Stimulated activated CD8-positive, alpha-beta memory T cell treated with anti-CD3 and anti-CD28 coated beads, Interleukin-7, amount 100 ng/mL, for 48 hours (primary cell): Measurements from ENCODE around the gene CRTC3.
"Not testable (repeated sequence)": the region's sequence is repeated elsewhere in the genome, so short reads cannot be mapped to it uniquely, and the experiment has no call there.

Experiments
- DNase-seq, 2 donors: peaks; one replicate each; pipeline ENCODE4 v3.0.0-alpha.2; 2020; ENCODE audit warnings: low read depth in 1 of 2; ENCODE audit errors: extremely low read depth in 1 of 2

Gene CRTC3

GRCh38 chr15:90529371-90530249 is at the start of gene CRTC3:
Gene CRTC3 (plus strand): TSS chr15:90529923. CDS start chr15:90530072, 149 bp downstream.
- DNase-seq = peak in 1 of 2 donors; percentile 32

- DNase-seq = peak; percentile 8 to 15
Observed at GRCh38 chr15:90481023-90481422, 48.7 kb upstream of the CRTC3 start.

GRCh38 chr15:90482124-90483011 is 47.4 kb upstream of the CRTC3 start:
- no peak for DNase-seq

GRCh38 chr15:90483012-90483307 is 46.8 kb upstream of the CRTC3 start:
- DNase-seq = no peak

- DNase-seq = no peak
Observed at GRCh38 chr15:90483637-90484036, 46.1 kb upstream of the CRTC3 start.

- DNase-seq = no peak
Observed at GRCh38 chr15:90487186-90487585, 42.5 kb upstream of the CRTC3 start.

GRCh38 chr15:90489514-90489913 is 40.2 kb upstream of the CRTC3 start:
- no peak for DNase-seq

GRCh38 chr15:90489944-90490343 is 39.8 kb upstream of the CRTC3 start:
- DNase-seq = no peak

GRCh38 chr15:90493647-90494046 is 36.1 kb upstream of the CRTC3 start:
- DNase-seq = no peak

- DNase-seq = no peak
Observed at GRCh38 chr15:90495067-90495466, 34.7 kb upstream of the CRTC3 start.

- no peak for DNase-seq
Observed at GRCh38 chr15:90496791-90497190, 32.9 kb upstream of the CRTC3 start.

- DNase-seq = no peak
Observed at GRCh38 chr15:90497376-90497775, 32.3 kb upstream of the CRTC3 start.

GRCh38 chr15:90497912-90498311 is 31.8 kb upstream of the CRTC3 start:
- DNase-seq = no peak

GRCh38 chr15:90500171-90500570 is 29.6 kb upstream of the CRTC3 start:
- no peak for DNase-seq

GRCh38 chr15:90501898-90502297 is 27.8 kb upstream of the CRTC3 start:
- no peak for DNase-seq

GRCh38 chr15:90510781-90511180 is 18.9 kb upstream of the CRTC3 start:
- DNase-seq = not testable (repeated sequence)

- DNase-seq = not testable (repeated sequence)
Observed at GRCh38 chr15:90511211-90511618, 18.5 kb upstream of the CRTC3 start.

GRCh38 chr15:90512276-90512675 is 17.4 kb upstream of the CRTC3 start:
- DNase-seq = no peak

- DNase-seq = no peak
Observed at GRCh38 chr15:90512981-90513380, 16.7 kb upstream of the CRTC3 start.

GRCh38 chr15:90513448-90513847 is 16.3 kb upstream of the CRTC3 start:
- no peak for DNase-seq

GRCh38 chr15:90513893-90514292 is 15.8 kb upstream of the CRTC3 start:
- DNase-seq = not testable (repeated sequence)

GRCh38 chr15:90519688-90520087 is 10.0 kb upstream of the CRTC3 start:
- DNase-seq = no peak
